GM19324 (cell line): ENCODE measurements around the gene TBC1D22A.

ENCODE experiments used
- ATAC-seq: cut with Tn5 transposase; IDR thresholded peaks from one replicate; pipeline ENCODE4 v1.9.1; 2021; ENCODE audit warnings: mild to moderate bottlenecking, moderate library complexity; ENCODE audit not compliant: unreplicated experiment, low FRiP score

Gene TBC1D22A

DNA sequence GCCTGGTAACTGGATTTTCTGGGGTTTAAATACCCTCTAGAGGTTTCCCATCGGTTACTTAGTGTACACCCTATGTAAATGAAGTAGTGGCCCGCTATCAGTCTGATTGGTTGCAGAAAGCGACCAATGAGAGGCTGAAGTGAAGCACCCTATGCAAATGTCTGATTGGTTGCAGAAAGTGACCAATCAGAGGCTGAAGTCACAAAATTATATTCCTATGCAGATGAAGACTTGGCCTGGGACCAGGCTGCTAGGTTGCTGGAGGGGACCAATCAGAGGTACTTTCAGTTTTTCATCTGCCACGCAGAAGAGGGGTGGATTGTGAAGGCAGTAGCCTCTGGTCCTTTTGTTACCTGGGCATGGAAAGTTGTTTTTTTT, 134.8 kb downstream of the TBC1D22A start:
- ATAC-seq: no peak

DNA sequence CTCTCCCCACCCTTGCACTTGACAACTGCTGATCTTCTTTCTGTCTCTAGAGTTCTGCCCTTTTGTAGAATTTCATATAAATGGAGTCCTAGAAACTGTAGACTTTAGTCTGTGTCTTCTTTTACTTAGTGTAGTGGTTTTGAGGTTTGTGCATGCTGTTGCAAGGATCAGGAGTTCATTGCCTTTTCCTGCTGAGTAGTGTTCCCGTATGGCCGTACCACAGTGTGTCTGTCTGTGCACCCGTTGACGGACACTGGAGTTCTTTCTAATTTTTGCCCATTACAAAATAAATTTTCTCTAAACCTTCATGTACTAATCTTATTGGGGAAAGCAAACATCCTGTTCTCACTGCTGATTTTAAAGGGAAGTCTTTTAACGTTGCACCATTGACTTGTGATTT, 138.1 kb downstream of the TBC1D22A start:
- ATAC-seq: no peak

DNA sequence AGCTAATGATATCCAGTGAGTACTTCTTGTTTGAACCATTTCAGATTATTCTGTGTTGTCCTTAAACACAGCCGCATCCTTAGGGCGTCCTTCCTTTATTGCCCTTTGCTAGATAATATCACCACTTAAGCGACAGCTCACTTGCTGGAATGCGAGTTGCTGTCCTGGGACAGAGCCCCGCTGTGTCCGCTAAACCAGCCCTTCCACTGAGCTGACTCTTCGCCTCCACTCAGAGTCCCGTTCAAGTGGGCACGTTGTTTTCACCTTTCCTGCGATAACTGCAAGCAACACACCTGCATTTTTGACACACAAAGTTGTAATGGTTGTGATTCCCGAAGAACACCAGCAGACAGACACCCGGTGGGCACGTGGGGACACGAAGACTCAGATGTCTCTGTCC, 140.0 kb downstream of the TBC1D22A start:
- no peak for ATAC-seq

DNA sequence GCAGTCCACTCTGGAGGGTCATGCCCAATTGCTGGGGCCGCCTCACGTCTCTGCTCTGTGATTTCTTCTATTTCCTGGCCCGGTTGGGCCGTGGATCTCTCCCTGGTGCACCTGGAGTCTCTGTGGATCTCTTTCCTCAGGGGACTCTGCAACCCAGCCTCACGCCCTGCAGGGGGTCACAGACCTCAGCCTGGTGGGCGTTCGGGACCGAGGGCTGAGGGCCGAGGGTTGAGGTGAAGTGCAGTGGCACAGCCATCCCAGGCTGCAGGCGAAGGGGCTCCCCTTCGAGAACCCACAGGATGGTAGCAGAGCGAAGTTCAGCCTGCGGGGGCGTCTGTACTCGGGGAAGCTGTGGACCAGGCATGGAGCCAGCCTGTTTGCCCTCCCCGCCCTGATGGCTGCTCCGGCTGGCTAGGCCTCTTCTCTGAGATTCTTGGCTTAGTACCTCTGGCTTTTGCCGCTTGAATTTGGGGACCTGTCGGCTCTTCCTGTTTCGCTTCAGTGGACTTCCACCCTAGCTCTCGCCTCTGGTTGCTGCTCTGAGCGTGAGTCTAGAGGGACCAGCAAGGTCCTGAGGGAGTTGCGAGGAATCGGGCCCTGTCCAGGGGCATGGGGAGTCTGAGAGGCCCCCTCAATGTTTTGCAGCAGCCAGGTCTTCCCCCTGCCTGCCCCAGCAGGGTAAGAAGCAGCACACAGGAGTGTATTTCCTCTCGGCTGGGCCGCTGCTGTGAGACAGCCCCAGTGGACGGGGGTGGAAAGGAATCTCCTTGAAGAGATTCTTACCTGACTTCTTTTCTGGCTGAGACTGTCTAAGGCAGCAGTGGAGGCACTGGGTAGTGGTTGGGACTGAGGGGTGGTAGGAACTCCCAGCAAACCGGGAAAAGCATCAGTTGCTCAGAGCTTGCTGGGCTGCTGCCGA, 140.8 kb downstream of the TBC1D22A start:
- no peak for ATAC-seq

DNA sequence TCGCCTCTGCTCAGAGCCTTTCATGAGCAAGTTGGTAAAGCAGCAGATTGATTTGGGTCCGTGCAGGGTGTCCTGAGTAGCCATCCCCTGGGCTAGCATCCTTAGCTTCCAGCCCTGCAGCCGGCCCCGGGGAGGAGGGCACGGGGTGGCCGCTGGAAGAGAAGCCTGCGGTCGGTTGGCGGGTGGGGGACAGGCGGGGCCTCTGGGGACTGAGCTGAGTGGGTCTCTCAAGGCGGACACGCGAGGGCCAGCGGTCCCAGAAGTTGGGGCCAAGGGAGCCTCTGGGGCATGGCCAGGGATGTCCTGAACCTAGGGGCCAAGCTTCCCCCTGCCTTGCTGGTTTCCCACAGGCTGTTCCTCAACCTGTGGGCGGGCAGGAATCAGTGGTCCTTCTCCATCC, 143.0 kb downstream of the TBC1D22A start:
- no peak for ATAC-seq

DNA sequence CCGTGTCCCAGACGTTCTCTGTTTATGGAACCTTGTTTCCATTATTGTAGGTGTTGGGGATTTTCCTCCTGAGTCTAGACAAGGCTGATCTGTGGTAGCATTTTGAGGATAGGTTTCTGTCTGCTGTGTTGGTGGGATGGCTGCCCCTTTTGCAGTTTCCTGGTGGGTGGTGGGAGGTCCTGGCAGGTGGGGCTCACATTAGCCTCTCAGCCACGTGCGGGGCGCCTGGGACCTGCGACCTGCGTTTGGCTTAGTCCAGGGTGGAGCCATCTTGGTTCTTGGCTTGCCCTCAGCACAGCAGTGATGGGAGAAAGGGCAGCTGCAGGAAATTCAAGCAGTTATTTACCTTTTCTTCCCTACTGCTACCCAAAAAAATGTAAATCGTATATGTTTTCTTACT, 143.4 kb downstream of the TBC1D22A start:
- ATAC-seq: no peak

DNA sequence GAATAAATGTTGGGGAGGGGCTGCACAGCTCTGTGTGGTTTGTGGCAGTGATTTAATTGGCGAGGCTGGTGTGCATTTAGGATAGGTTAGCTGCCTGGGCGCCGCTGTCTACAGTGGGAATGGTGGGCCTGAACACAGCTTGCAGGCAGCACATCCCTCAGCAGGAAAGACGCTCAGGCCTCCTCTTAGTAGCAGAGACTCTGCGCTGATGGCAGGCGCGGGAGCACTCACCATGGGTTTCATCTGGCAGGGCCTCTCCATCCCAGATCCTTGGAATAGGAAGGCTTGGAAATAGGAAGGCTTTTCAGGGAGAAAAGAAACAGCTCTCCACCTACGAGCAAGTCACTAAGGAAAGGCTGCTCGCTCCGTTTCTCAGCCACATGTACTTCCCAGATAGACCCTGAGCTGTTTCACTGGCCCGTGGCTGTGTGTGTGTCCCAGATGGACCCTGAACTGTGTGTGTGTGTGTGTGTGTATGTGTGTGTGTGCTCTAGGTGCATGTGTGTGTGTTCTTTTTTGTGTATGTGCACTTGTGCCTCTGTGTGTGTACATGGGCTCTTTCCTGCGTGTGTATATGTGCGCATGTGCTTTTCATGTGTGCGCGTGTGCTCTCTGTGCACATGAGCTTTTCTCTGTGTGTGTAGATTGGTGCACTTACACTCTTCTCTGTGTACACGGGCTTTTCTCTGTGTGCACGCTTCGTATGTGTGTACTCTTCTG, 144.0 kb downstream of the TBC1D22A start:
- ATAC-seq: no peak

DNA sequence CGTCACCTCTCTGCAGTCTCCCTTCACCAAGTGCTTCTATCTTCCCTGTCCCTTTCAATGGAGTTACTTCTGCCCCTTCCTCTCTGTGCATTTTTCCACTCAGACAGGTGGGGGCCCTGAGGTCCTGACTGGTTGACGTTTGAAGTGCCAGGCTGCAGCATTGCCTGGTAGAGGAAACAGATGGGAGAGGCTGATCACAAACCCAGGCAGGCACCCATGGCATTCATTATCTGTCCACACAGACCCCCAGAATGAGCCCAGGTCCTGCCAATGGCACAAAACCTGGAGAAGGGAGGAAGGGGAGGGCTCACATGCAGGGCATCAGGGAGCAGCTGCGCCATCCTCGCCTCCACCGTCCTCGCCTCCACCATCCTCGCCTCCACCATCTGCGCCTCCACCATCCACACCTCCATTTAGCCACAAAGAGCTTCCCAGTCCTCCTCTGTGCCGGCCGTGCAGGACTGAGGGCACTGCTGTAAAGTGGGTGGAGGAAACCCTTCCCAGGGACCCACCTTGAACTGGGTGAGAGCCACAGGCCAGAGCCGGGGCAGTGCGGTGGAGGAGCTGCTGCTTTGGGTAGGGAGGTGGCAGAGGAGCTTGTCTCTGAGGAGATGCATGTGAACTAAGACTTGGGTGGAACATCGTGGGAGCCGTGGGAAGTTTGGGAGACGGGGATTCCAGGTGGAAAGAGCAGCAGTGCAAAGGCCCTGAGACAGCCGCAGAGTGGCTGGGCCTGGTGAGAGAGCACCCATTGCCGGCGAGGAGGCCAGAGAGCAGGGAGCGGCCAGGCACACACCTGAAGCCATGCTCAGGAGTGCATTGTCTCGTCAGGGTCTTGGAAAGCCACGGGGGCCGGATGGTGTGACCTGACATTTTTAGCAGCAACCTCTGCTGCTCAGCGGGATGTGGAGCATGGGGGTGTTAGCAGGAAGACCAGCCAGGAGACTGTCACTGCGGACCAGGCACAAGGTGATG, 145.1 kb downstream of the TBC1D22A start:
- ATAC-seq: no peak

DNA sequence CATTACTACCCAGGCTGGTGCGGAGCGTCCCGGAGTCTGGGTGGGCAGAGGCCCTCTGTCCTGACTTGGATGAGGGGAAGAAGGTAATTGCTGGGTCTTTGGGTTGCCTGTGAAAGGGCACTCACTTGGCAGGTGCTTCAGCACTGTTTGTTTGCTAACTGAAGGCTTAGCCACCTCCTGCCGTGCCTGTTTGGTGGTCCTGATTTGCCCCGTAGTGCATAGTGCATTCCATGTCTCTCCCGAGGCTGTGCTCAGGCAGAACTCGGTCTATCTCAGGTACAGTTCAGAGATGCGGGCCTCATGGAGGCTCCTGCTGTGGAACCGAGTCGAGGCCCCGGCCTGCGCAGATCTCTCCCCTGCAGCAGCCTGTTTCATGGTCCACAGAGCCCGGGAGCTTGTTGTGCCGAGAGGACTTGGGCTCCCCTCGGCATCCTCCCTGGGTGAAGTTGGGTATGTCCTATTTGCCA, 146.2 kb downstream of the TBC1D22A start:
- ATAC-seq: no peak

DNA sequence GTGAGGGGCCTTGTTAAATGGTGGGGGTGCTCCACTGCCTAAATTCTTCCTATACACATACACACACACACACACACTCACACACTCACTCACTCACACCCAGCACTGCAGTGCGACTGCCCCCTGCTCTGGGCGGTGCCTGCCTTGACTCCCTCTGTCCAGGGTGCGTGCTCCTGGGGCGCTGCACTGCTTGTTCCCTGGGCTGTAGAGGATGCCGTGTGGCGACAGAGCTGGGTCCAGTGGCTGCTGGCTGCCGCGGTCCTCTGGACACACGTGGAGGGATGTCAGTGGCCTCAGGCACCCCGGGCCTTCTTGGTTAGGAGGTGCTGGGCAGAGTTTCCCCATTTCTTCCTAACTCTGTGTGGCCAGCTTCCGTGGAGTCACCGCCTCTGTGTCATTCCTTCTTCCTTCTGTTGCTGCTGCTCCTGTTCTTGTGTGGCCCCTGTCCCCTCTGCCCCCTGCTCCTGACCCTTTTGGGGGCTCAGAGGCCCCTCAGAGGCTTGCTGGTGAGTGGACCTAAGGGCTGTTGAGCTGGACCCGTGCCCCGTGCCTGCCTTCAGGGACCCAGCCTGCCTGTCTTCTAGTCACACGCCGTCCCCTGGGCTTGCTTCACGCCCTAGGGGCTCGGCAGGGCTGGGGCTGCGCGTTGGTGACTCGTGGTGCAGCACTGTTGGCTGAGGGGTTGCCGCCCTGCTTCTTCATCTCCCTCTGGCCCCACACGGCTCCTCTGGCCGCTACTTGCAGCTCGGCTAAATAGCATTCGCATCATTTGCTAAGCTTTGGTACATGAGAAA, 147.0 kb downstream of the TBC1D22A start:
- ATAC-seq: no peak

DNA sequence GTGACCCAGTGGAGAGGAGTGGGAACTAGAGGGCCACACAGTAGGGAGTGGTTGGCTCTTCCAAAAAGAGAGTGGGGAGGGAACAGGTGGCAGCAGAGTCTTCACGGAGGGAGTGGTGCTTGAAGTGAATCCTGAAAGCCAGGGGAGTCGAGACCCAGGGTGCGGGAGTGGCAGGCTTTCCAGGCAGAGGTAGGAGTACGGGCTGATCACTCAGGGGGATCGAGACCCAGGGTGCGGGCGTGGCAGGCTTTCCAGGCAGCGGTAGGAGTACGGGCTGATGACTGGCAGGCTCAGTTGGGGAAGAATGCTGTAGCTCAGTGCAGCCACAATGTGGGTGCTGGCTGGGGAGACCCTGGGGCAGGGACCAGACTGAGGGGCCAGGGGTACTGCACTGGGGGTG, 148.2 kb downstream of the TBC1D22A start:
- no peak for ATAC-seq

DNA sequence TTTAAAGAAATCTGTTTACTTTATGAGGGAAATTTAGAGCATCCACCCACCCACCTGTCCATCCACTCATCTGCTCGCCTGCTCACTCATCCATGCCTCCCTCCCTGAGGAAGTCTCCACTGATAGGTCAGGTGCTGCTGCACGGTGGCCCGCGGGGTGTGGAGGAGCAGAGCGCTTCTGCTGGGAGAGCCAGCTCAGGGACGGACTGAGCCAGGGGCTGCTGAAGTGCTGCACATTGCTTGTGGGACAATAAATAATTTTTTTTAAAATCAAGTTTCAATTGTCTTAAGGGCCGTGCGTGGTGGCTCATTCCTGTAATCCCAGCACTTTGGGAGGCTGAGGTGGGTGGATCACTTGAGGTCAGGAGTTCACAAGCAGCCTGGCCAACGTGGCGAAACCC, 148.9 kb downstream of the TBC1D22A start:
- ATAC-seq: no peak

DNA sequence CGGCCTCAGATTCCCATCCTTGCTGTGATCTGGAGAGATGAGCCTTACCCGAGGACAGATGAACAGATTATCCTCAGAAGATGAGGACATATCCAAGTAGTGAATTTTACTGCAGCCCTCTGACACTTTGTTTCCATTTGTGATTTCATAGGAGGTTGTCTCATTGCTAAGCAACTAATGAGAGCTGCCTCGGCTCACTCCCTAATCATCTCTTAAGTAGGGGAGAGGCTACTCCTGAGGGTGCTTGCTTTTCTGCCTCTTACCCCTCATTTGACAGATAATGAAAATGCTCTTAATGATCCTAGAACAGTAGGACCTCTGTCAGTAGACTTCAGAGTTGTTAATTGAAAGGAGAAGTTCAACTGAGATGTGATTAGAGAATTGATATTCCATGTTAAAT, 150.9 kb downstream of the TBC1D22A start:
- ATAC-seq: no peak

DNA sequence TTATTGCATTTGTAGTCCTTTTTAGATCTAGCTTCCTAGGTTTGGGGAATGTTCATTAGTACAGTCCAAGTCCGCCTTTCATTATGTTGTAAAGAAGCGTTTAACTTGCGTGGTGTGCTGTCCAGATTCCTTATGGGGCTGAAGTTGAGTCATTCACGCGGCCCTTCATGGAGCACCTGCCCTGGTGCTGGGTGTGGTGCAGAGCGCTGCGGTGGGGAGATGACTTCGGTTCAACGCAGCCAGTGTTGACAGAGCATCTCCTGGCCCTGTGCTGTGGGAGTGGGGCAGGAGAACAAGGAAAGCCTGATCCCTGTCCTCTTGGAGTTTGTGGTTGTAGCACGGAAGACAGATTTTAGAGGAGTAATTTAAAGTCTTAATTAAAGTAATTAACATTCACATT, 152.0 kb downstream of the TBC1D22A start:
- ATAC-seq: no peak

DNA sequence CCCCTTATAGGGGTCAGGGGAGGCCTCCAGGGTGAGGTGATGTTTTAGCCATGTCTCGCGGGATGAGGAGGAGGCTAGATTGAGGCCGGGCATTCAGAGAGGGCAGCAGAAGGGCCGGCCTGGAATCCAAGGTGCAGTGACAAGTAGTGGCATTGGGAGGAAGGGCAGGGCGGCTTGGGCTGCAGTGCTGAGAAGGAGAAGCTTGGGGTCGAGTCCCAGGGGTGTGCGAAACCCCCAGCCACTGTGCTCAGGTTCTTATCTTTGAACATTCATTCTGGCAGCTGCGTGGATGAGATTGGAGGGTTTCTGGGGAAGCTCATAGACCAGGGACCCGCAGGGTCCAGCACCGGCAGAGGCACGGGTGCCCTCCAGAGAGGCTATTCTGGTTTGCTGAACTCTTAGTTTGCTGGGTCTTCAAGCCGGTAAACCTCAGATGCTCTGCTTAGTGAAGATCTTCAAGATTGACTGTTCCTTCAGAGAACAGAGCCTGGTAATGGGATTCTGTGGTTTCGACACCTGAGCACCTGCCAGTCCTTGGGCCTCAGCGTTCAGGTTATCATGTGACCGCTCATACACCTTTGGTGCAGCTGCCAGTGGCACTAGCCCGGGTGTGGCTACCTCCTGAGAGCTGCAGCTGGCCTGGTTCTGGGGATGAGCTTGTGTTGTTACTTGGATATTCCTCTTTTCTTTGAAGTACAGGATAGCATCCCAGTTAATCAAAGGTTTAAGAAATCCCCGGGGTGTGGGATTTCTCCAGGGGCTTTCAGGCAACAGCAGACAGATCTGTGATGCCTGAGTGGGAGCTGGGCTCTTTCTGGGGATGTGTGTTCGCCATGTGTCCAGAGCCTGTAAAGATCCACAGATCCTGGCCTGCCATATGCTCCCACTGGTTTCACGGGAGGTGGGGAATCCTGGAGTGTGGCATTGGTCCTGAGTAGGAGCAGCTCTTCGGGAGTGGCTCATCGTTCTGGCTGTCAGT, 152.8 kb downstream of the TBC1D22A start:
- no peak for ATAC-seq

DNA sequence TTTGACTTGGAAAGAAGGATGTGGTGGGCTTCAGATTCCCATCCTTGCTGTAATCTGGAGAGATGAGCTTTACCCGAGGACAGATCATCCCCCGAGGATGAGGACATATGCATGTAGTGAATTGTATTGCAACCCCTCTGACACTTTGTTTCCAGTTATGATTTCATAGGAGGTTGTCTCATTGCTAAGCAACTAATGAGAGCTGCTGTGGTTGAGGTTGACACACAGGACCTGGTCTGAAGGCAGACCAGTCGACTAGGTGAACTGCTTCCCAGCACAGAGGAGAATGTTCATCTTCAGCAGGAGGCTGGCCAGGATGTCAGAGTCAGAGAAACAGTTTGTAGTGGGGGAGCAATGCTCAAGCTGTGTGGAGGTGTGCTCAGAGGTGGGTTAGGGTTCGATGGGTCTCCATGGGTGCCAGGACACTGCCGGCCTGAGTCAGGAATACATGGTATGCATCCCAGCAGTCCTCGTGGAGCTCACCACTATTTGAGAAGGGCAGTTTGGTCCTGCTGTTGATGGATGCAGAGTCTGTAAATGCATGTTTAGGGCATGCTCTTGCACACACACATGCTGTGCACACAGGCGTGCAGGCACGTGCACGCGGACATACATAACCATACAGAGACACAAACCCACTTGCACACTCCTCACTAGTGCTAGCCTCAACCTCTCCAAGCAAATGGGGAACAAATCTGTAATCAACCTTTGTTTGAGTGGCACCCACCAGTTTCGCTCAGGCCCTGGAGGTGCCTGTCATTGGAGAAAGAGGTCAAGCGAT, 153.7 kb downstream of the TBC1D22A start:
- ATAC-seq: no peak

DNA sequence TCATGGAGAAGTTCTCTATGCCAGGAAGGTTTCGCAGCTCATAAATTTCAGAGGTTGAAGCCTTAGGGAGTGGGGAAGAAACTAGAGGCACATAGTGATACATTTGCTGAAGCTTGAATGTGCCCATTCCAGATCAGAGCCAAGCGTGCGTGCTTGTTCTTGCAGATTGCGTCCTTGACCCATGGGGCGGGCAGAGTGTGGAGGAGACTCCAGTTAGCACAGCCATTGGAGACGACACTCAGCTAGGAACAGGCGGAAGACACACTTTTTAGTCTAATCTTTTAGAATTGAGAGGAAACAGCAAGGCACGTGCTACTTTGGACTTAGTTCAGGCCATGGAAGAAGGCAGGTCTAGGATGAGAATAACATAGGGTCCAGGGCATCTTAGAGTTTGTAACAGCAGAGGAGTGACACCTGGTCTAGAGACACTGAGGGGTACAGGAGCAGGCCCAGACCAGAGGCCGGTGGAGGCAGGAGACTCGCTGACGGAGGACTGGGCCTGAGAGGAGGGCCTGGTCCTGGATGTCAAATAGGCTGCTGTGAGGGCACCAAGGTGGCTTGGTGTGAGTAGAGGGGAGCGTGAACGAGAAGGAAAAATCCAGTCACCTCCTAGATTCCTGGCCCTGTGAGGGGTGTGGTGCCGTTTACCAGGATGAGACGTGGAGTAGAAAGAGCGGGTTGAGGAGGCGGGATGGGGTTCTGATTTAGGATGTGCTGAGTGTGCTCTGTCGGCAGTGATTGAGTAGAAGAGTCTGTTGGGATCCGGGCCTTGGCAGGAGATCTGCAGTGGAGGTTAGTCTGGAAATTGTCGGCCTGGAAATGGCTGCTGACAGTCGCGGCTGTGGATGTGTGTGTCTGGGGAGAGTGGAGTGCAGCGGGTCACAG, 154.7 kb downstream of the TBC1D22A start:
- ATAC-seq: no peak
